KG1 (cell line): ENCODE results near the gene GOLGB1.
A peak's percentile ranks its signal among the peaks of the same experiment; 100 is the strongest.
"Not testable (repeated sequence)": the region's sequence is repeated elsewhere in the genome, so short reads cannot be mapped to it uniquely, and the experiment has no call there.

Experiments used
- DNase-seq: peaks from one replicate; lab custom pipeline; 2025; lab: John Stamatoyannopoulos, UW

The GOLGB1 gene

GRCh38 chr3:121690777-121691405 is 58.6 kb downstream of the GOLGB1 start:
- DNase-seq: no peak

GRCh38 chr3:121688747-121689146 is 60.8 kb downstream of the GOLGB1 start:
- not testable (repeated sequence) for DNase-seq

DNA sequence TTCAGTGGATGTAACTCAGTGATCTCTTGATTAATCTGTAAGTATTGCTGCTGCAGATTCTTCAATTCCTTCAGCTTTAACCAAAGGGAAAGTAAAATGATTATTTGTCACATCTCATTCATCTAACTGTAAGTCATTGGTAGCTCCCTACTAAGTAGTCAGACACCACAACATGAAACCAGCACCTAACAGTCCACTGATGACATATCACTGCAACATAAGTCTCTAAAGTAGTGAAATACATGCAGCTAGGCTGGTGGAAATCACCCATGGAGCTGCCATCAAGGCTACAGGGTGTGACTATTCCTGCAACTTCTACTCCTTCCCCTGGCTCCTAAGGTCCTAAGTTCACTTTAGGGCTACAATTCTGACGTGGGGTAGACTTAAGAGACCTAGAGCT is 67.7 kb downstream of the GOLGB1 start:
- no peak for DNase-seq

GRCh38 chr3:121677141-121677540 is 72.4 kb downstream of the GOLGB1 start:
- no peak for DNase-seq

DNA sequence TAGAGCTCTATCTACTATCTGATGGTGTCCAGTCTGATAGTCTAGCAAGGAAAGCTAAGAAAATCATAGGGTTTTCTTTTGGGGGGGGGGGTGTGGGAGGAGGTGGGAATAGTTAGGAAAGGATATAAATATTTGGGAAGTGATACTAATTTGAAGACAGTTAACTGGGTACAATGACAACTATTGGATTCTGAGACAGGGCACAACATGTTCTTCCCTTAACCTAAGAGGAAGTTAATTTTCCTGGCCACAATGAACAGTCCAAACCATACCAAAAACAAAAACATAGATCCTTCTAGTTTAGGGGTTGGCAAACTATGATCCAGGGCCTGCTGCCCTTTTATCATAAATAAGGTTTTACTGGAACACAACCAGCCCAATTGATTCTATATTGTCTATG is 78.9 kb downstream of the GOLGB1 start:
- no peak for DNase-seq

DNA sequence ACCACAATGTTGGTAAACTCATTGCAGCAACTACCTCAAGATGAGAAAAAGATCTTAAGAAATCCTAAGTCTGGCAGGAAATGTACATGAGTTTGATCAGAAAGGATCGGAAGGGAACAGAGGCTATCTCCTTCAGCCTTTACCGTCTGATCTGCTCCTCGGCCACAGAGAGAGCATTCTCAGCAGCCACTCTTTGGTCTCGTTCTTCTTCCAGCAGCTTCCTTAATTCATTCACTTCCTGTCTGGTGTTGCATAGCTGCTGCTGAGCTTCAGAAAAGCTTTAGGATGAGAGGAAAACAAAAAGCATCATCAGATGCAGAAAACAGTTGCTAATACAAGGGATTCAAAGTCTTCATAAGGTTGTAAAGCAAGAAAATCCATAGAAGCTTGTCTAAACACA is 82.2 kb downstream of the GOLGB1 start:
- DNase-seq: no peak

- no peak for DNase-seq
These were observed 84.1 kb downstream of the GOLGB1 start for GRCh38 chr3:121665488-121665887.

GRCh38 chr3:121663171-121663847 is 86.2 kb downstream of the GOLGB1 start:
- DNase-seq: no peak

GRCh38 chr3:121662742-121663141 is 86.8 kb downstream of the GOLGB1 start:
- no peak for DNase-seq

DNA sequence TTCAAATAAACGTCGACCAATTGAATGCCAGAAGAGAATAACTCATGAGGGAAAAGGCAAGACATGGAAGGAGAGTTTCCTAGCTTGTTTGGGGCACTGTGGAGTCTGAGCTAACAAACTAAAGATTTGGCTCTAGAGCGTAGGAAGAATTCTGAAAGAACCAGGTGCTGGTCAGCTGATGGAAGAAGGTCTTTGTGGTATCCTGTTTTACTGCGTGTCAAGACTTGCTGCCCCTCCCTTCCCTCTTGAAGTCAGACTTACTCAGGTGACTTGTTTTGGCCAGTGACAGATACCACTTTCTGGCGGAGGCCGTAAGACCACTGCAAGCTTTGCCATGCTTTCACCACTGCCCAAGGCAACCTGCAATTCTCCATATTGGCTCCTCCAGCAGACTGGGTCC is 88.2 kb downstream of the GOLGB1 start:
- no peak for DNase-seq

- peak; percentile 75 for DNase-seq
These were observed 89.0 kb downstream of the GOLGB1 start, which contains the start of gene HCLS1 for GRCh38 chr3:121660356-121661171. TSS of gene HCLS1 (minus strand) at chr3:121660903. CDS start at chr3:121658347, 2,556 bp downstream.

- no peak for DNase-seq
These were observed 90.0 kb downstream of the GOLGB1 start for GRCh38 chr3:121659586-121659985.

GRCh38 chr3:121658716-121659435 is 90.7 kb downstream of the GOLGB1 start:
- DNase-seq: no peak

GRCh38 chr3:121654493-121655385 is 94.8 kb downstream of the GOLGB1 start:
- DNase-seq: no peak

DNA sequence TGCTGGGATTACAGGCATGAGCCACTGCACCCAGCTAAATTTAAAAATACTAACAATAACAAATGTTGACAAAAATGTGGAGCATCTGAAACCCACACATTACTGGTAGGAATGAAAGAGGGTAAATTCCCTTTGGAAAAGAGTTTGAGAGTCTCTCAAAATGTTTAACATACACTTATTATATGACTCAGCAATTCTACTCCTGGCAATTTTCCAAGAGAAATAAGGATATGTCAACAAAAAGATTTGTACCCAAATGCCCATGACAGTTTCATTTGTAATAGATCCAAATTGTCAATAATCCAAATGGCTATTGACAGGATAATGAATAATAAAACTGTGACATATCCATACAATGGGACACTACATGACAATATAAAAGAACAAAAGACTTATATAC is 97.9 kb downstream of the GOLGB1 start:
- DNase-seq: no peak

DNA sequence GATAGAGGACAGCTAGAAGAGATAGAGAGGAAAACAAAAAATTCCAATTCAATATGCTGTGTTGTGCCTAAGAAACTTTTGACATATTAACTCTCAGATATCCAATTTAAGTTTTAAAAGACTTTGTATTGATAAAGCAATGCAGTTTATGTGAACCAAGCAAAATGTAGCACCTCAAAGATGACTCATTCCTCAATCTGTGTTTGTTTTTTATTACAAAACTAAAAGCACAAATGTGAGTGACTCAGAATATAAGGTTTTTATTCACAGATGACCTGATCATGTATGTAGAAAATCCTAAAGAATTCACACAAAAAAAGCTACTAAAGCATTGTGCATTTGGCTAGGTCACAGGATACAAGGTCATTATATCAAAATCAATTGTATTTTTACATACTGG is 99.9 kb downstream of the GOLGB1 start:
- no peak for DNase-seq

DNA sequence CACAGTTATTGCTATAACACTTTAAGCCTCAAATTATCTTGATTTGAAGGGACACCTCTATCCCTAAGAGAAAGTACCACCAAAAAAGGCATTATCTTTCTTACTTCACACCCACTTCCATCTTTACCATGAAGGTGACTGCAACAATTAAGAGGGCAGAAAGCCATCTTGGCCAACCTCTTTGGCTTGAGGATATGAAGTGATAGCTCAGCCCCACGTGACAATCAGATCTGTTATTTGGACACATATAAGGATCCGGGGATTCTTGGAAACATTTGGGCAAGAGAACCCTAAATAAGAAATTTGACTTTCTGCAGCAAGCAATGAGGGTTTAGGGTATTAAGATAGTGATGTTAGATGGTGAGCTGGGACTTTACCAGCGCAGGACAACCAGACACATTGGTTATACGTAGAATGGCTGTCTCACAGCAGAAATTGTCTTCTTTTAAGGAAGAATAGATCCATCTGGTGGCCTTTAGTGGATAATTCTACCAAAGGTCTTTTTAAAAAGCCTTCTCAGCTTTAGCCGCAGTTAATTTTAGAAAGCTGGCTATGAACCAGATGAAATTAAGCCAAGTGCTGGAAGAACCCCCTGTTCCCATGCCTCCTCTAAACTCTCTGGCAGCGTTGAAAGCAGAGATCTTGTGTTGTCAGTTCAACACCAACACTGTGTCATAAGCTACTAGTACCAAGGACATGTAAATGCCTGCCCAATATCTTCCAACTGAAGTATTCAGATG is 101.2 kb downstream of the GOLGB1 start:
- DNase-seq: no peak

- DNase-seq: no peak
These were observed 104.5 kb downstream of the GOLGB1 start for GRCh38 chr3:121645054-121645453.

DNA sequence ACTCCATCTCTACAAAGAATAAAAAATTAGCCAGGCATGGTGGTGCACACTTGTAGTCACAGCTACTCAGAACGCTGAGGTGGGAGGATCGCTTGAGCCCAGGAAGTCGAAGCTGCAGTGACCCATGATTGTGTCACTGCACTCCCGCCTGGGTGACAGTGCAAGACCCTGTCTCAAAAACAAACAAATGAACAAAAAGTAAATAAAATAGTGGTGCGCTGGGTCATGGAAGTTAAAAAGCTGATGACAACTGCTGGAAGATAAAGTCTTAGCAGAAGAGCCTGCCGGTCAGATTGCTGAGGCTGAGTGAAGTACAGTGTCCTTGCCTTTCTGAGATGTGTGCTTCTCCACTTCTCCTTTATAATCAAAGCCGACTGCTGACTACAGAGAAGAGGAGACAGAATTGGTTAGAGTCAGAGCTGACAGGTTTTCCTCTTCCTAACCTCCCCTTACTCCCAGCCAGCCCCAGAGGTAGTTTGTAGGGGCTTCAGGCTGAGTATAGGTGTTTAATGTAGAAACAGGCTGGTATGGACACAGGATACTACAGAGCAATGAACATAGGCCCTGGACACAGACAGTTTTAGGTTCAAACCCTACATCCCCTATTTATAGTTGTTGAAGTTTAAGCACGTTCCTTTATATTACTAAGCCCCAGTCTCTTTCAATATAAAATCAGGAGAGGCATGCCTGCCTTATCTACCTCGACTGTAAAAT is 106.8 kb downstream of the GOLGB1 start:
- DNase-seq: no peak

GRCh38 chr3:121641127-121641526 is 108.4 kb downstream of the GOLGB1 start:
- no peak for DNase-seq
